ENCODE data around the gene EPHA4.

DNA sequence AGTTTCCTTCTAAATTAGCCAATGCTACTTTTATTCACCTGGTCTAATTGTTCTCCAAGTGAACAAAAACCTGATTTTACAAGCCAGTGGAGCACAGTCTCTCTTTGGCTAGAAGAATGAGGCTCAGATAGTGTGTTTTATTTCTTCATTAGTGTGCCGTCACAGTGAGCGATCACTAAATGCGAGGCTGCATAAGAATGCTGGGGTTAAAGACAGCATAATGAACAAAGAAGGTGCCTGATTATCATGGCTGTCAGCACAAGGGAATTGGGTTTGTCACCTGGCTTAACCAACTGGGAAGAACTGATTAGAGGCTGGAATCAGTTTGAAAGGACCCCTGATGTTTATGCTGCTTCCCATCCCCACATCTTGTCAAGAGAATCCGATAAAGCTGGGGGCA is 76.4 kb downstream of the EPHA4 start:
- TF ChIP-seq POLR2A (IDR thresholded peaks at IDR 0.05): no peak
- TF ChIP-seq, protein P1, sequence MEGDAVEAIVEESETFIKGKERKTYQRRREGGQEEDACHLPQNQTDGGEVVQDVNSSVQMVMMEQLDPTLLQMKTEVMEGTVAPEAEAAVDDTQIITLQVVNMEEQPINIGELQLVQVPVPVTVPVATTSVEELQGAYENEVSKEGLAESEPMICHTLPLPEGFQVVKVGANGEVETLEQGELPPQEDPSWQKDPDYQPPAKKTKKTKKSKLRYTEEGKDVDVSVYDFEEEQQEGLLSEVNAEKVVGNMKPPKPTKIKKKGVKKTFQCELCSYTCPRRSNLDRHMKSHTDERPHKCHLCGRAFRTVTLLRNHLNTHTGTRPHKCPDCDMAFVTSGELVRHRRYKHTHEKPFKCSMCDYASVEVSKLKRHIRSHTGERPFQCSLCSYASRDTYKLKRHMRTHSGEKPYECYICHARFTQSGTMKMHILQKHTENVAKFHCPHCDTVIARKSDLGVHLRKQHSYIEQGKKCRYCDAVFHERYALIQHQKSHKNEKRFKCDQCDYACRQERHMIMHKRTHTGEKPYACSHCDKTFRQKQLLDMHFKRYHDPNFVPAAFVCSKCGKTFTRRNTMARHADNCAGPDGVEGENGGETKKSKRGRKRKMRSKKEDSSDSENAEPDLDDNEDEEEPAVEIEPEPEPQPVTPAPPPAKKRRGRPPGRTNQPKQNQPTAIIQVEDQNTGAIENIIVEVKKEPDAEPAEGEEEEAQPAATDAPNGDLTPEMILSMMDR (IDR thresholded peaks at IDR 0.05): no peak
